Sigmoid colon (tissue), 4 donors: ENCODE measurements around the gene GLP1R.

Experiments used
- CTCF ChIP-seq, 4 experiments: fragments of 450-650 bp in 3 of 4; fragments of 200-600 bp in 1 of 4; IDR thresholded peaks; one replicate each; pipeline ENCODE4 v1.5.1; 2016 to 2019; ENCODE audit warnings: antibody characterized with exemption in 4 of 4, mild to moderate bottlenecking in 3 of 4, moderate library complexity in 2 of 4
- EP300 ChIP-seq, 4 donors: sonication (generic); formaldehyde crosslinking; IDR thresholded peaks; one replicate each; pipeline ENCODE4 v1.6.1; 2017; ENCODE audit warnings: antibody characterized with exemption in 4 of 4
- POLR2A ChIP-seq, 2 donors: fragments of 450-650 bp; IDR thresholded peaks; one replicate each; pipeline ENCODE4 v1.6.1; 2016; ENCODE audit warnings: antibody characterized with exemption in 2 of 2, mild to moderate bottlenecking in 2 of 2, moderate library complexity in 2 of 2
- POLR2AphosphoS5 ChIP-seq, 4 donors: sonication (generic); formaldehyde crosslinking; IDR thresholded peaks; one replicate each; pipeline ENCODE4 v1.6.1; 2017; ENCODE audit warnings: antibody characterized with exemption in 4 of 4

DNA sequence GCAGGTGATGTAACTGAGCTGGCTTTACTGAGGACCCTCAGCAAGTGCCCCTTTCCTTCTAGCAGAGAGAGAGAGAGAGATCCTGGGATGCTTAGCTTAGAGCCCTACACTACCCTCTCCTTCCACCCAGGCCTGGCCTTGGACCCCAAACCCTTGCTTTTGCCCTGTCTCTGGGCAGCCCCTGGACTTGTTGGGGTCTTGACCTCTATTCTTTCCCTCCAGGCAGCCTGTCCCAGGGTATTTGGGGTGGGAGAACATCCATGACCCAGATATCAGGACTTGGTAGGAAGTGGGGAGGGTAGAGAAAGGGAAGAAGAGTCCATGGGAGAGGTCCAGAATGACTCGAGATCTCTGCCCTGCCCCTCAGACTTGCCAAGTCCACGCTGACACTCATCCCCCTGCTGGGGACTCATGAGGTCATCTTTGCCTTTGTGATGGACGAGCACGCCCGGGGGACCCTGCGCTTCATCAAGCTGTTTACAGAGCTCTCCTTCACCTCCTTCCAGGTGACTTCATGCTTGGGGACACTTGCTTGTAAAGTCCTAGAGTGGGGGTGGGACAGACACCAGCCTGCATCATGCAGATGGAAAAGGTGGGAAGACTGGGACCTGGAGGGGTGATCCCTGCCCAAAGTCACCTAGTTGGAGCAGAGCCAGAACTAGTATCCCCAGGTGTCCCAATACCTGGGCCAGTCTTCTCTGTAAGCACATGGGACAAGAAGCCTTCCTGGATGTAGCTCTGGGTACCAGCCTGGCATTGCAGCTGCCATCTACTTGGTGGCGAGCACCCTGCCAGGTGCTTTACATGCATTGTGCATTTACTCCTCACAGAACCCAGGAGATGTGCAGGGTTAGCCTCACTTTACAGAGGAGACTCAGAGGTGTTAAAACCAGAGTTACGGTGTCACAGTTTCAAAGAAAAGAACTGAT, 30.9 kb downstream of the GLP1R start:
- TF ChIP-seq POLR2A (IDR thresholded peaks at IDR 0.05) = no peak
- no peak for TF ChIP-seq CTCF (IDR thresholded peaks at IDR 0.05)
- no peak for TF ChIP-seq EP300 (IDR thresholded peaks at IDR 0.05)
- TF ChIP-seq POLR2AphosphoS5 (IDR thresholded peaks at IDR 0.05) = no peak
